Neuron (in vitro differentiated cells): Measurements from ENCODE around the gene COL23A1.
"Not testable (repeated sequence)": the region's sequence is repeated elsewhere in the genome, so short reads cannot be mapped to it uniquely, and the experiment has no call there.

Experiments used
- H2AFZ ChIP-seq: one replicate; pipeline ENCODE4 v1.6.1; 2013; ENCODE audit warnings: low read depth, mild to moderate bottlenecking, inconsistent platforms, low read length, moderate library complexity
- H3K27me3 ChIP-seq: one replicate; pipeline ENCODE4 v1.6.1; 2013; ENCODE audit warnings: low read length; ENCODE audit not compliant: insufficient read depth
- H3K36me3 ChIP-seq: one replicate; pipeline ENCODE4 v1.6.1; 2013; ENCODE audit warnings: low read length; ENCODE audit not compliant: insufficient read depth
- H3K4me1 ChIP-seq: one replicate; pipeline ENCODE4 v1.6.1; 2013; ENCODE audit warnings: low read length; ENCODE audit not compliant: insufficient read depth
- H3K4me3 ChIP-seq: 2 replicates; pipeline ENCODE4 v1.5.1; 2013; ENCODE audit warnings: mild to moderate bottlenecking, low read length, moderate library complexity
- H3K9me3 ChIP-seq: one replicate; pipeline ENCODE4 v1.6.1; 2013; ENCODE audit warnings: low read length

COL23A1 gene

DNA sequence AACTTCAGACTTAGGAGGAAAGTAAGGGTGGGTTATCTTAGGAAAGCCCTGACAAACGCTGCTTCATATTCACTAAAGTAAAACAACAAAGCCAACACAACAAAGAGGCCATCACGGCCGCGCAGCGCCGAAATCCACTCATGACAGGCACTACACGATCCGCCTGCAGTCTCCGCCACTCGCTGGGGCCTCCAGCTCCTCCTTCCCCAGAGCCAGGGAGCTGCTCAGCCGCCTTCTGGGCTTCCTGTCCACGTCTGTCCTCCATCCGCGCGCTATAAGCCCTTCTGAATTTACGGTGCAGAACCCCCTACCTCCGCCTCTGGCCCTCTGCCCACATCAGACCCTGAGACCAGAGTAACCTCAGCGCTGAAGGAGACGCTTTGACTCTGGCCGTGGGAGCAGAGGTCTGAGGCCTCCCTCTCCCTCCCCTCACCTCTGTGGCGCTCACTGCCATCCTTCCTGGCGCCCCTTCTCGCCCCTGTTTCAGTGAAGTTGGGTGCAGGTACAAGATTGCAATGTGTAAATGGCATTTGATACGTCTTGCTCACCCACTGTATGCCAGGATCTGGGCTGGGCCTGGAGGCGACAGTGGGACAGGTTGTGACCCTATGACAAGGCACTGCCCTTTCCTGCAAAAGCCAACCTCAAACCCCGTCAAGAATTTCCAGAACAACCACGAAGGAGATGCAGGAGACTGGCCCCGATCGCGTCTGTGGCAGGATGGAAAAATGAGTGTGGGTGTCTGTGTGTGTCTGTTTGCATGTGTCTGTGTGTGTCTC lies 282.7 kb downstream of the COL23A1 start:
- no peak overlapping the region for H2AFZ ChIP-seq
- no peak overlapping the region for H3K4me3 ChIP-seq
- H3K9me3 ChIP-seq = peaks cover 2% of the 10 kb centered on the region

DNA sequence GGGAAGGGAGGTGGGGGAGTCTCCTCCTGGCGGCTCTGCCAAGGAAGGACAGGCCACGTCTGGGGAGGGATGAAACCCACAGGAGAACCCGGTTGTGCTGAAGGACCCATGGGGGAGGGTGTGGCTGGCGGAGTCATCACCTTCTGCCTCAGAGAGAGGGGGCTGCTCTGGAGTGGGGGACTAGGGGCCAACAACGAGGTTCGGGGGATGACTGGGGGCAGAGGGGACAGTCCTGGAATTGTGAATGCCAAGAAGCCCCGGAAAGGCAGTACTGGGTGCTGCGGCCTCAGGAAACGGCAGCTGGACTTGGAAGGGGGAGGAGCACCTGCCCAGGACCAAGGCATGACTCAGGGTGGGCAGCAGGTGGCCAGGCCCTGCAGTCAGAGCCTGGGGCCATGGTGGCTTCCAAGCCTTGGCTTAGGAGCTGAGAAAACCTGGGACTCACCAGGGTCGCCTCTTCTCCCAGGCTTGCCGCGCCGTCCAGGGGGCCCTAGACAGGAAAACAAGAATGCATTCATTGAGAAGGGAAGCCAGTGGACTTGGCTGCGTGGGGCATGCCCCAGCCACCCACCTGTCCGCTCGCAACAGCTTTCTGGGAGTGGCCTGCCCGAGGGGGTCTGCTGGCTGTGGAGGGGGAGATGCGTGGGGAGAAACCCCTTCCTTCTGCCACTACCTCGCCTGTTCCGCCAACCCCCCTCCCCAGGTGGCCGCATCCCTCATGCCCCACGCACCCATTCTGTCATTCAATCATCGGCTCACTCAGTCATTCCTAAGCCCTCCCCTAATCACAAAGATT lies 283.6 kb downstream of the COL23A1 start:
- Histone ChIP-seq H3K4me3 (no peak overlapping the region), H2AFZ (no peak overlapping the region), H3K4me1 (no peaks in the 10 kb centered on the region), H3K27me3 (no peaks in the 10 kb centered on the region), H3K36me3 (no peaks in the 10 kb centered on the region), H3K9me3 (peaks cover 2% of the 10 kb centered on the region)

More for the DNA sequence above, 282.7 kb downstream of the COL23A1 start:
- Histone ChIP-seq H3K36me3 (no peaks in the 10 kb centered on the region), H3K27me3 (no peaks in the 10 kb centered on the region), H3K4me1 (no peaks in the 10 kb centered on the region)

DNA sequence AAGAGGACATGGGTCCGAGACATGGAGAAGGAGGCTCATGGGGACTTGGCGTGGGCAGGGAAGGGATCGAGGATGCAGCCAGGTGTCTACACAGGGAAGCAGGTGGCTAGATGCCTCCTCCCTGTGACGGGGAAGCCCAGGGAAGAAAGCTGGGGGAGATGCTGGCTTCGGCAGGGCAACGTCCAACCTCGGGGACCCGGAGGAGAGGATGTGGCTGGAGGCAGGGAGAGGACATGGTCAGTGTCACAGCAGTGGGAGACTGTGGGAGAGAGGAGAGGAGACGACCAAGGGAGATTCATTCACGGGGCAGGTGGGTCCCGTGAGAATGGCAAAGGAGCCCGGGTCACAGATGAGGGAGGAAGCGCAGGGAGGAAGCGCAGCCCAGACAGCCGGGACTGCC lies 284.4 kb downstream of the COL23A1 start:
- no peak overlapping the region for H3K4me3 ChIP-seq
- H2AFZ ChIP-seq = no peak overlapping the region
- H3K9me3 ChIP-seq = peaks cover 2% of the 10 kb centered on the region
- no peaks in the 10 kb centered on the region for H3K27me3 ChIP-seq
- no peaks in the 10 kb centered on the region for H3K36me3 ChIP-seq
- H3K4me1 ChIP-seq = no peaks in the 10 kb centered on the region

DNA sequence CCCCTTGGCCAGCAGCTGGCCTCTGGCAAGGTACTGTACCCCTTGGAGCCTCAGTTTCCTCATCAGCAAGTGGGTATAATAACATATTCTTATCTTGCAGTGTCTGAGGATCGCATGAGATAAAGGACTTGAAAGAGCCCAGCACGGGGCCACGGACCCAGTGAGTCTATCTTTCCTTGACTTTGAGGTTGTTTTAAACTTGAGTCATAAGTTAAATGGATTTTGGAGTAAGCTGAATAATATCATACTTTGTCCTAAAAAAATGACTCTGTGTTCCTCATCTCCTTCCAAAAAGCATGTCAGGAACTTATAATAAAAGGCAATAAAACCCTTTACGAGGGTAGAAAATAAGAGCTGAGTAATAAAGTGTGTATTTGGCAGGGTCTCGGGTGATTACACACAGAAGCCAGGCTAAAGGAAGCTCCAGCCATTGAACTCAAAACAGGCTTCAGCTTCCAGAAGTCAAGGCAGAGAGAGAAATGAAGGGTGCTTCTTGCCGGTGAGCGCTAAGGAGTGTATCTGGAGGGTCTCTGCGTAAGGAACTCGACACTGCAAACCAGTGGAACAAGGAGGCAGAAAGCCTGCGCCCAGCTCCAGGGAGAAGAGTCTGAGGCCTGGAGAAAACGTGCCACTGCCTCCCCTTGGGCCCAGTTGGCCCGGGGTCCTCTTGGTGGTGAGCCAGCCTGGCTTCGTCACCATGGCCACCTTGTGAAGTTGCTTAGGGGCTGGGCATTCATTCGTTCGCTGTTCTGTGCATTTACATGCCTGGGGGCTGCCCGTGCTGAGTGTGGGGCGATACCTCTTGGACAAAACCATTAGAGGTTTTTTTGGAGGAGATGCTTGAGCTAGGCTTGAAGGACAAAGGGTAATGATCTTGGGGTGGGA lies 285.2 kb downstream of the COL23A1 start:
- no peaks in the 10 kb centered on the region for H3K4me1 ChIP-seq
- no peaks in the 10 kb centered on the region for H3K27me3 ChIP-seq
- no peak overlapping the region for H2AFZ ChIP-seq
- no peaks in the 10 kb centered on the region for H3K36me3 ChIP-seq
- H3K9me3 ChIP-seq = peaks cover 2% of the 10 kb centered on the region
- H3K4me3 ChIP-seq = no peak overlapping the region

GRCh38 chr5:178304016-178304415 lies 286.2 kb downstream of the COL23A1 start:
- peaks cover 2% of the 10 kb centered on the region for H3K9me3 ChIP-seq
- no peak overlapping the region for H3K4me3 ChIP-seq
- no peaks in the 10 kb centered on the region for H3K4me1 ChIP-seq
- no peaks in the 10 kb centered on the region for H3K27me3 ChIP-seq
- H3K36me3 ChIP-seq = no peaks in the 10 kb centered on the region
- H2AFZ ChIP-seq = no peak overlapping the region

- H3K36me3 ChIP-seq, H3K4me3 ChIP-seq, H3K9me3 ChIP-seq, H2AFZ ChIP-seq, H3K27me3 ChIP-seq, H3K4me1 ChIP-seq: not testable (repeated sequence)
These were observed 287.9 kb downstream of the COL23A1 start for GRCh38 chr5:178302321-178302720.

DNA sequence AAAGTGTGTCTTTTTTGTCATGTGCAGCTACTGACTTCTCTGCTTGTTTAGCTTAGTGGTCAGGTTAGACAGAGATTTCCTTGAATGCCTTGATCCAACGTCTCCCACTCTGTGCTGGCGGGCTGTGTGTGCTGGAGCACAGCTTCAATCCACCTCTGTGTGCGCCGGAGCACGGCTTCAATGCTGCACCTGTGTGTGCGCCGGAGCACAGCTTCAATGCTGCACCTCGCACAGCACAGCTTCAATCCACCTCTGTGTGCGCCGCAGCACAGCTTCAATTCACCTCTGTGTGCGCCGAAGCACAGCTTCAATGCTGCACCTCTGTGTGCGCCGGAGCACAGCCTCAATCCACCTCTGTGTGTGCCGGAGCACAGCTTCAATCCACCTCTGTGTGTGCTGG lies 288.6 kb downstream of the COL23A1 start:
- Histone ChIP-seq H2AFZ (no peak overlapping the region), H3K4me1 (no peaks in the 10 kb centered on the region), H3K9me3 (peaks cover 2% of the 10 kb centered on the region), H3K4me3 (no peak overlapping the region), H3K27me3 (no peaks in the 10 kb centered on the region), H3K36me3 (no peaks in the 10 kb centered on the region)

DNA sequence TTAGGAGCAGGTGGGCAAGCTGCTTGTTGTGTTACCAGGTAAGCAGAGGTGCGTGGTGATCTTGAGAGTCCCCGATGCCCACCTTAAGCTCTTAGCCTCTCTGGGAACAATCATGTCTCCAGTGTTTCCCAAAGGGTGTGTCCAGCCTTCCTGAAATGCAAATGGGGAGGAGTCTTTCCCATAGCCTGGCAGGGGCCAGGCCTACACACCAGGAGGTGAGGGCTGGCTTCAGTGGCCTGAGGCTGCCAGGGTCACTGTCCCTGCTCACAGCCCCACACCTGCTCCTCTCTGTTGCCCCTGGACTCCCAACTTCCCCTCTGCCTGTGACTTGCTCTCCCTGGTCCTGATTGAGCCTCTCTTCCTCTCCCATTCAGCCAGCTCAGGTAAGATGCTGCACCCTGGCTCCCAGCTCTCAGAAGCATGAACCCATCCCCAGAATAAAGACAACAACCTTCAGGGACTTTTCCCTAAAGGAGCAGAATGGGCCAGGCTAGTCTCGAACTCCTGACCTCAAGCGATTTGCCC lies 291.8 kb downstream of the COL23A1 start:
- Histone ChIP-seq H2AFZ (no peak overlapping the region), H3K4me1 (no peaks in the 10 kb centered on the region), H3K27me3 (no peaks in the 10 kb centered on the region), H3K9me3 (no peaks in the 10 kb centered on the region), H3K36me3 (no peaks in the 10 kb centered on the region), H3K4me3 (no peak overlapping the region)

GRCh38 chr5:178297751-178298150 lies 292.4 kb downstream of the COL23A1 start:
- Histone ChIP-seq H3K9me3 (no peaks in the 10 kb centered on the region), H3K4me1 (no peaks in the 10 kb centered on the region), H3K27me3 (no peaks in the 10 kb centered on the region), H2AFZ (no peak overlapping the region), H3K4me3 (no peak overlapping the region), H3K36me3 (no peaks in the 10 kb centered on the region)

- H3K27me3 ChIP-seq = no peaks in the 10 kb centered on the region
- no peak overlapping the region for H3K4me3 ChIP-seq
- H3K4me1 ChIP-seq = no peaks in the 10 kb centered on the region
- no peak overlapping the region for H2AFZ ChIP-seq
- no peaks in the 10 kb centered on the region for H3K9me3 ChIP-seq
- no peaks in the 10 kb centered on the region for H3K36me3 ChIP-seq
These were observed 294.1 kb downstream of the COL23A1 start for GRCh38 chr5:178296066-178296465.

DNA sequence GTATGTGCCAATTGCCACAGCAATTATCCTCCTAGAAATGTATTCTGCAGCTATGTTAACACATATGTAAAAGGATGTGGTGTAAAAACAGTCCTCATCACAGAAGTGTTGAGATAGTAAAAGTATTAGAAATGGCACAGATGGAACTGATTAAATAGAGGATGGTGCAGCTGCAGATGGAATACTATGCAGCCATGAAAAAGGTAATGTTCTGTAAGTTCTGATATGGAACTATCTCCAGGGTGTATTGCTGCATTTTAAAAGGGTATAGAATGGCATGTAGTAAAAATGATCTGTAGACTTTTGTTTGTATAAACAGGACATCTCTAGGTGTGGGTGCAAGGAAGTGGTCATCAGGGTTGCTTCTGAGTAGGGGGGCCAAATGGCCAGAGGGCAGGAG lies 294.6 kb downstream of the COL23A1 start:
- H3K36me3 ChIP-seq = no peaks in the 10 kb centered on the region
- H3K9me3 ChIP-seq = no peaks in the 10 kb centered on the region
- no peak overlapping the region for H3K4me3 ChIP-seq
- no peak overlapping the region for H2AFZ ChIP-seq
- no peaks in the 10 kb centered on the region for H3K27me3 ChIP-seq
- H3K4me1 ChIP-seq = no peaks in the 10 kb centered on the region

DNA sequence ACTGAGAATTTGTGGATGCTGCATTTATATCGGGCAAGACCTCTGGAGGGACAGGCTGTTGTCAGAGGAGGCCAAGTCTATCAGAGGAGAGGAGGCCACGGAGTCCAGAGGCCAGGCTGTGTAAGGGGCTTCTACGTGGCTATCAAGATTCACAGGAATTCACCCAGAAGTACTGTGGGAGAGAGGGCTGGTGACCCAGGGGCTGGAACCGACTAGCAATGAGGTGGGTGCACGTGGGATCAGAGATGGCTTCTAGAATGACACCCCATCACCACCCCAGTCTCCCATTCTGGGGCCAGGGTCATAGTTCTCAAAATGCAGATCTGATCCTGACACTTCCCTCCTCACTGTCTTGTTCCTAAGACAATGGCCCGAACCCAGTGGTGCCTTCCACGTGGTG lies 296.4 kb downstream of the COL23A1 start:
- H3K36me3 ChIP-seq = no peaks in the 10 kb centered on the region
- H3K4me1 ChIP-seq = no peaks in the 10 kb centered on the region
- no peak overlapping the region for H2AFZ ChIP-seq
- H3K9me3 ChIP-seq = no peaks in the 10 kb centered on the region
- no peak overlapping the region for H3K4me3 ChIP-seq
- H3K27me3 ChIP-seq = no peaks in the 10 kb centered on the region

- no peaks in the 10 kb centered on the region for H3K36me3 ChIP-seq
- H3K27me3 ChIP-seq = no peaks in the 10 kb centered on the region
- H3K9me3 ChIP-seq = no peaks in the 10 kb centered on the region
- H3K4me1 ChIP-seq = no peaks in the 10 kb centered on the region
- H2AFZ ChIP-seq = no peak overlapping the region
- no peak overlapping the region for H3K4me3 ChIP-seq
These were observed 296.8 kb downstream of the COL23A1 start for GRCh38 chr5:178293400-178293799.
